ENCODE data around the gene MCF2L. TPM values are rescaled to one million over a fixed set of nuclear protein-coding genes. Genes with fewer than 3 reads are reported as not detected.

MCF2L gene
- total and polyA plus RNA-seq, 7 donors: 9.1 to 40.5 (median 20.3) TPM

DNA sequence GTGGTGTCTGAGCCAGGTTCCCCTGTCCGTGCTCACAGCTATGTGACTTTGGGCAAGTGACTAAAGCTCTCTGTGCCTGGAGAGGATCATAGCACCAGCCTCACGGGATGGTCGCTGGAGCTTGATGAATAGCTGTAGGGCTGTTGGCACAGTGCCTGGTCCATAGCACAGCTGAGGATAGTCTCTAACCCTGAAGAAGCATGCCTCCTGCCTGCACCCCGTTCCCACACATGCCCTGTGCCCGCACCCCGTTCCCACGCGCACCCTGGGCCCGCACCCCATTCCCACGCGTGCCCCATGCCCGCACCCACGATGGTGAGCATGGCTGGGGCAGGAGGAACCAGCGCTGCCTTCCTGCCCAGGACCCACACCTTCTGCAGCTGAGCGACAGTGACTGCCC is 72.9 kb downstream of the MCF2L start:
- H3K27me3 ChIP-seq (ENCODE audit: insufficient read depth in 3 of 3, low read length in 2 of 3): peaks cover 0 to 61% (median 19%) of the 10 kb centered on the region in 3 donors
- ATAC-seq: no peak
- no peaks in the 10 kb centered on the region for H3K9me3 ChIP-seq
- H3K27ac ChIP-seq: no peak overlapping the region
- H3K36me3 ChIP-seq (ENCODE audit: insufficient read depth in 1 of 2, low read depth in 1 of 2): no peaks in the 10 kb centered on the region
- WGBS, 3 donors: 56 to 67% (median 67%) methylated on average over 15 of the region's 15 CpGs
- intact Hi-C loops (cut with DNase I): no loop called here
- H3K4me3 ChIP-seq: no peak overlapping the region
- H3K4me1 ChIP-seq: peaks cover 19% of the 10 kb centered on the region
- DNase-seq: no peak
- TF ChIP-seq, protein P1, sequence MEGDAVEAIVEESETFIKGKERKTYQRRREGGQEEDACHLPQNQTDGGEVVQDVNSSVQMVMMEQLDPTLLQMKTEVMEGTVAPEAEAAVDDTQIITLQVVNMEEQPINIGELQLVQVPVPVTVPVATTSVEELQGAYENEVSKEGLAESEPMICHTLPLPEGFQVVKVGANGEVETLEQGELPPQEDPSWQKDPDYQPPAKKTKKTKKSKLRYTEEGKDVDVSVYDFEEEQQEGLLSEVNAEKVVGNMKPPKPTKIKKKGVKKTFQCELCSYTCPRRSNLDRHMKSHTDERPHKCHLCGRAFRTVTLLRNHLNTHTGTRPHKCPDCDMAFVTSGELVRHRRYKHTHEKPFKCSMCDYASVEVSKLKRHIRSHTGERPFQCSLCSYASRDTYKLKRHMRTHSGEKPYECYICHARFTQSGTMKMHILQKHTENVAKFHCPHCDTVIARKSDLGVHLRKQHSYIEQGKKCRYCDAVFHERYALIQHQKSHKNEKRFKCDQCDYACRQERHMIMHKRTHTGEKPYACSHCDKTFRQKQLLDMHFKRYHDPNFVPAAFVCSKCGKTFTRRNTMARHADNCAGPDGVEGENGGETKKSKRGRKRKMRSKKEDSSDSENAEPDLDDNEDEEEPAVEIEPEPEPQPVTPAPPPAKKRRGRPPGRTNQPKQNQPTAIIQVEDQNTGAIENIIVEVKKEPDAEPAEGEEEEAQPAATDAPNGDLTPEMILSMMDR (IDR thresholded peaks at IDR 0.05): no peak

DNA sequence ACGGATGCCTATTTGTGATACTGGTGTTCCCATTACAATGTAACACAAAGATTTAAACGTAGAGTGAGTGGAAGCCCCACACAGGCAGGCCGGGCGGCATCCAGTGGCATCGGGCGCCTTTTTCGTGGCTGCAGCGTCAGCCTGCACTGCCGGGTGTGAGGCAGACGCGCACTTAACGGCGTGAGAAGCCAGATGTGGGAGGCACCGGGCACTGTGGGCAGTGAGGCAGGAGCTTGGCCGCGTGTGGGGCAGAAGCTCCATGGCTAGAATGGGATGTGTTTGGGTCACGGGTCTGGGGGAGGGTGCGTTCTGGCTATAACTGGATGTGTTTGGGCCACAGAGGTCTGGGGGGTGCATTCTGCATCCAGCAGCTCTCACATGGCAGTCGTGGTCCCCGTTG is 73.4 kb downstream of the MCF2L start:
- no peaks in the 10 kb centered on the region for H3K9me3 ChIP-seq
- H3K36me3 ChIP-seq (ENCODE audit: insufficient read depth in 1 of 2, low read depth in 1 of 2): no peaks in the 10 kb centered on the region
- intact Hi-C loops (cut with DNase I): no loop called here
- H3K4me1 ChIP-seq: peaks cover 19% of the 10 kb centered on the region
- ATAC-seq (no peak), DNase-seq (no peak)
- H3K4me3 ChIP-seq: no peak overlapping the region
- peaks cover 0 to 67% (median 20%) of the 10 kb centered on the region in 3 donors for H3K27me3 ChIP-seq (ENCODE audit: insufficient read depth in 3 of 3, low read length in 2 of 3)
- TF ChIP-seq, protein P1 (IDR thresholded peaks at IDR 0.05): no peak
- 86 to 89% (median 87%) methylated on average over 20 of the region's 20 CpGs for WGBS, 3 donors
- H3K27ac ChIP-seq: no peak overlapping the region

DNA sequence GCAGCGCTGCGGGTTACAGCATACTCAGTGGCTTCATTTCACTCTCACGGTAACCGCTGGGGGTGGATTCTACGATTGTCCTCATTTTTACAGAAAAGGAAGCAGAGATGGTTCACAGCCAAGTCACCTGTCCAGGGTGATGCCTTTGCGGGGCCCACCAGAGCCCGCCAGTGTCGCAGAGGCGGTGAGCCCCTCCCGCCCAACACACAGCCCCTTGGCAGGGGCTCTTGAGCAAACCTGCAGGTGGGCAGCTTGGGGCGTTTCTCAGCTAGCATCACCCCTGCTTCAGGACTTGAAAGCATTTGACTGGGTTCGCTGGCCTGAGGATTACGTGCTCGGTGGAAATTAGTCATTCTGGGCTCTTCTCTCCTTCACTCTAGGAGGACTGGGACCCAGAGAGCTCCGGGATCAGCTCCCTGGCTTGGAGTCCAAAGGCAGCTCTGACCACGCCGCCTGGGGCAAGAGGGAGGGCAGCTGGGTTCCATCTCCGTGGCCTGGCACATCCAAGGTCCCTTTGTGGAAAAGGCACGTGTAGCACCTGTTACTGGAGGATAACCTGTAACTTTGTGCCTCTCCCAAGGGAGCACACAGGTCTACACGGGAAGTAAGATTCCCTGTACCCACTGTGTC is 74.1 kb downstream of the MCF2L start:
- H3K27me3 ChIP-seq (ENCODE audit: insufficient read depth in 3 of 3, low read length in 2 of 3): peaks cover 0 to 74% (median 20%) of the 10 kb centered on the region in 3 donors
- H3K4me1 ChIP-seq: peaks cover 19% of the 10 kb centered on the region
- no peaks in the 10 kb centered on the region for H3K9me3 ChIP-seq
- no peaks in the 10 kb centered on the region for H3K36me3 ChIP-seq (ENCODE audit: insufficient read depth in 1 of 2, low read depth in 1 of 2)
- no peak overlapping the region for H3K4me3 ChIP-seq
- 57 to 64% (median 60%) methylated on average over 17 to 20 of the region's 20 CpGs for WGBS, 3 donors
- intact Hi-C loops (cut with DNase I): no loop called here
- DNase-seq (no peak), ATAC-seq (no peak)
- no peak overlapping the region for H3K27ac ChIP-seq
- TF ChIP-seq, protein P1 (IDR thresholded peaks at IDR 0.05): no peak

DNA sequence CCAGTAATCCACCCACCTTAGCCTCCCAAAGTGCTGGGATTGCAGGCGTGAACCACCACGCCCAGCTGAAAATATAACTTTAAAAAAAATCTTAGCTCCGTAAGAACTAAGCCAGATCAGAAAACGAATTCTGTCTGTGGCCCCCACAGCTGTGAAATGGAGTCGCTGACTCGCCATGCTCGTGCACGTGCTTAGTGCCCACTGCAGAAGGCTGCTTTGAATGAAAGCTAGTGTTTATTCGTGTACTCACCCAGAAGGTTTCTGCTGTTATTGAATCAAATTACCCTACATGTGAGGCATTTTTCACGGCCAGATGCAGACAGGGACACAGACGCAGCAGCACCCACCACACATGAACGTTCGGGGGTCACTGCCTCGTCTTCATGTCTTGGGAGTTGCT is 74.9 kb downstream of the MCF2L start:
- Histone ChIP-seq H3K27me3 (ENCODE audit: insufficient read depth in 3 of 3, low read length in 2 of 3) (peaks cover 0 to 82% (median 20%) of the 10 kb centered on the region in 3 donors), H3K27ac (no peak overlapping the region), H3K4me1 (peaks cover 19% of the 10 kb centered on the region), H3K4me3 (no peak overlapping the region), H3K36me3 (ENCODE audit: insufficient read depth in 1 of 2, low read depth in 1 of 2) (no peaks in the 10 kb centered on the region), H3K9me3 (no peaks in the 10 kb centered on the region)
- no peak for DNase-seq
- WGBS, 3 donors: 34 to 50% (median 34%) methylated on average over 14 of the region's 14 CpGs
- ATAC-seq: no peak
- intact Hi-C loops (cut with DNase I): no loop called here
- TF ChIP-seq, protein P1 (IDR thresholded peaks at IDR 0.05): no peak

Data from psoas muscle (tissue), 8 donors.